OCI-LY7 (cell line): Measurements from ENCODE around the gene SKA1.

Source experiments
- EZH2phosphoT487 ChIP-seq: fragments of 200-600 bp; sonication (generic); IDR thresholded peaks from 2 replicates; pipeline ENCODE4 v1.6.1; 2018; ENCODE audit warnings: low read depth, borderline replicate concordance, mild to moderate bottlenecking, mixed run types, antibody characterized with exemption, low read length, moderate library complexity, mixed read lengths
- TF ChIP-seq, protein P1 (sequence below): fragments of 200-600 bp; sonication (generic); conservative IDR thresholded peaks from 2 replicates; pipeline ENCODE4 v1.5.1; 2014; ENCODE audit warnings: mild to moderate bottlenecking, antibody characterized with exemption, low read length, moderate library complexity, mixed read lengths

DNA sequence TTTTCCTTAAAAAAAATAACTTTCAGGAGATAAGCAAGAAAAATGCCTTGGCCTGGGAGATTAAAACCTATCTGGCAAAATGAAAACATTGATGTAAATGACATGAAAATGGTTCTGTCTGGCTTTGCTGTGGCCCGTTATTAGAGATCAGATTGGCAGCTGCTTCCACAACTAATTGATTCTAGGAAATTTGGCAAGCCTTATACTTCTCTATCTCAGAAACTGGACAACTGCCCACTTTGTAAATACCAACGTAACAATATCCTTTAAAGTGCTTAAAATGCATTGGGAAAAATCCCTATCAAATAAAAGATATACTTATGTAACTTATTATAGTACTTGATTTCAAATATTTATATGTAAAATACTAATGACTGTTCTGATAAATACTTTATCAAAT is 14.2 kb upstream of the SKA1 start:
- TF ChIP-seq, protein P1, sequence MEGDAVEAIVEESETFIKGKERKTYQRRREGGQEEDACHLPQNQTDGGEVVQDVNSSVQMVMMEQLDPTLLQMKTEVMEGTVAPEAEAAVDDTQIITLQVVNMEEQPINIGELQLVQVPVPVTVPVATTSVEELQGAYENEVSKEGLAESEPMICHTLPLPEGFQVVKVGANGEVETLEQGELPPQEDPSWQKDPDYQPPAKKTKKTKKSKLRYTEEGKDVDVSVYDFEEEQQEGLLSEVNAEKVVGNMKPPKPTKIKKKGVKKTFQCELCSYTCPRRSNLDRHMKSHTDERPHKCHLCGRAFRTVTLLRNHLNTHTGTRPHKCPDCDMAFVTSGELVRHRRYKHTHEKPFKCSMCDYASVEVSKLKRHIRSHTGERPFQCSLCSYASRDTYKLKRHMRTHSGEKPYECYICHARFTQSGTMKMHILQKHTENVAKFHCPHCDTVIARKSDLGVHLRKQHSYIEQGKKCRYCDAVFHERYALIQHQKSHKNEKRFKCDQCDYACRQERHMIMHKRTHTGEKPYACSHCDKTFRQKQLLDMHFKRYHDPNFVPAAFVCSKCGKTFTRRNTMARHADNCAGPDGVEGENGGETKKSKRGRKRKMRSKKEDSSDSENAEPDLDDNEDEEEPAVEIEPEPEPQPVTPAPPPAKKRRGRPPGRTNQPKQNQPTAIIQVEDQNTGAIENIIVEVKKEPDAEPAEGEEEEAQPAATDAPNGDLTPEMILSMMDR = no peak
- no peak for TF ChIP-seq EZH2phosphoT487
